ENCODE data around the gene GABRB2. TPM values are rescaled to one million over a fixed set of nuclear protein-coding genes. Genes with fewer than 3 reads are reported as not detected.

Gene GABRB2
- total RNA-seq, 3 donors from 2014 or later (not counting 1 experiment from before 2014, with no cell fraction given): not detected

- Histone ChIP-seq H3K4me3 (ENCODE audit: low read length) (no peak overlapping the region), H3K27ac (ENCODE audit: low read length) (no peak overlapping the region), H3K4me1 (ENCODE audit: control insufficient read depth, insufficient read depth, low read length) (no peaks in the 10 kb centered on the region), H3K9me3 (ENCODE audit: control insufficient read depth, insufficient read depth, low read length) (no peaks in the 10 kb centered on the region), H3K36me3 (ENCODE audit: control insufficient read depth, insufficient read depth, low read length) (no peaks in the 10 kb centered on the region), H3K27me3 (ENCODE audit: control insufficient read depth, insufficient read depth, low read length) (no peaks in the 10 kb centered on the region)
- DNase-seq (no peak), ATAC-seq (no peak)
- intact Hi-C loops (cut with micrococcal nuclease): no loop called here
- Mint-ChIP-seq H3K36me3 (no peaks in the 10 kb centered on the region), H3K9me3 (peaks cover 2 to 8% of the 10 kb centered on the region in 2 donors), H3K4me1 (no peaks in the 10 kb centered on the region), H3K27ac (no peak overlapping the region), H3K4me3 (no peak overlapping the region), H3K27me3 (ENCODE audit: low read depth in 2 of 2) (no peaks in the 10 kb centered on the region)
- WGBS (ENCODE audit: insufficient coverage): 64% methylated on average over 1 of the region's 2 CpGs
- no peak for TF ChIP-seq CTCF (IDR thresholded peaks at IDR 0.05)
These were observed 173.7 kb downstream of the GABRB2 start for GRCh38 chr5:161372682-161373344.

- Mint-ChIP-seq H3K27me3 (ENCODE audit: low read depth in 2 of 2) (no peaks in the 10 kb centered on the region), H3K36me3 (no peaks in the 10 kb centered on the region), H3K9me3 (peaks cover 2 to 6% of the 10 kb centered on the region in 2 donors), H3K4me1 (no peaks in the 10 kb centered on the region), H3K4me3 (no peak overlapping the region), H3K27ac (no peak overlapping the region)
- WGBS (ENCODE audit: insufficient coverage): 18% methylated on average over 3 of the region's 3 CpGs
- Histone ChIP-seq H3K9me3 (ENCODE audit: control insufficient read depth, insufficient read depth, low read length) (no peaks in the 10 kb centered on the region), H3K27me3 (ENCODE audit: control insufficient read depth, insufficient read depth, low read length) (no peaks in the 10 kb centered on the region), H3K4me3 (ENCODE audit: low read length) (no peak overlapping the region), H3K36me3 (ENCODE audit: control insufficient read depth, insufficient read depth, low read length) (no peaks in the 10 kb centered on the region), H3K4me1 (ENCODE audit: control insufficient read depth, insufficient read depth, low read length) (no peaks in the 10 kb centered on the region), H3K27ac (ENCODE audit: low read length) (no peak overlapping the region)
- TF ChIP-seq CTCF (IDR thresholded peaks at IDR 0.05): no peak
- DNase-seq: no peak
- intact Hi-C loops (cut with micrococcal nuclease): no loop called here
- no peak for ATAC-seq
These were observed 177.5 kb downstream of the GABRB2 start for GRCh38 chr5:161369022-161369421.

GRCh38 chr5:161358446-161358845, 188.1 kb downstream of the GABRB2 start:
- no peaks in the 10 kb centered on the region for H3K9me3 ChIP-seq (ENCODE audit: control insufficient read depth, insufficient read depth, low read length)
- intact Hi-C loops (cut with micrococcal nuclease): no loop called here
- H3K36me3 ChIP-seq (ENCODE audit: control insufficient read depth, insufficient read depth, low read length): no peaks in the 10 kb centered on the region
- H3K9me3 Mint-ChIP-seq: peaks cover 0 to 2% of the 10 kb centered on the region in 2 donors
- no peak for DNase-seq
- no peaks in the 10 kb centered on the region for H3K36me3 Mint-ChIP-seq
- H3K4me1 ChIP-seq (ENCODE audit: control insufficient read depth, insufficient read depth, low read length): no peaks in the 10 kb centered on the region
- H3K4me3 Mint-ChIP-seq: no peak overlapping the region
- no peak for ATAC-seq
- no peaks in the 10 kb centered on the region for H3K27me3 ChIP-seq (ENCODE audit: control insufficient read depth, insufficient read depth, low read length)
- H3K27ac ChIP-seq (ENCODE audit: low read length): no peak overlapping the region
- no peaks in the 10 kb centered on the region for H3K4me1 Mint-ChIP-seq
- TF ChIP-seq CTCF (IDR thresholded peaks at IDR 0.05): no peak
- H3K27ac Mint-ChIP-seq: no peak overlapping the region
- H3K27me3 Mint-ChIP-seq (ENCODE audit: low read depth in 2 of 2): no peaks in the 10 kb centered on the region
- WGBS (ENCODE audit: insufficient coverage): 77% methylated on average over 2 of the region's 2 CpGs
- H3K4me3 ChIP-seq (ENCODE audit: low read length): no peak overlapping the region

GRCh38 chr5:161344234-161344633, 202.3 kb downstream of the GABRB2 start:
- Histone ChIP-seq H3K9me3 (ENCODE audit: control insufficient read depth, insufficient read depth, low read length) (no peaks in the 10 kb centered on the region), H3K4me3 (ENCODE audit: low read length) (no peak overlapping the region), H3K27me3 (ENCODE audit: control insufficient read depth, insufficient read depth, low read length) (no peaks in the 10 kb centered on the region), H3K36me3 (ENCODE audit: control insufficient read depth, insufficient read depth, low read length) (no peaks in the 10 kb centered on the region), H3K27ac (ENCODE audit: low read length) (no peak overlapping the region), H3K4me1 (ENCODE audit: control insufficient read depth, insufficient read depth, low read length) (no peaks in the 10 kb centered on the region)
- no peaks in the 10 kb centered on the region for H3K4me1 Mint-ChIP-seq
- H3K27me3 Mint-ChIP-seq (ENCODE audit: low read depth in 2 of 2): no peaks in the 10 kb centered on the region
- ATAC-seq (no peak), DNase-seq (no peak)
- no peak overlapping the region for H3K27ac Mint-ChIP-seq
- 92% methylated on average over 1 of the region's 2 CpGs for WGBS (ENCODE audit: insufficient coverage)
- no peak overlapping the region for H3K4me3 Mint-ChIP-seq
- intact Hi-C loops (cut with micrococcal nuclease): no loop called here
- H3K36me3 Mint-ChIP-seq: no peaks in the 10 kb centered on the region
- H3K9me3 Mint-ChIP-seq: peaks cover 2 to 7% of the 10 kb centered on the region in 2 donors
- TF ChIP-seq CTCF (IDR thresholded peaks at IDR 0.05): no peak
